CD14-positive monocyte (primary cell): ENCODE data around the gene HSPA12A. TPM values are rescaled to one million over a fixed set of nuclear protein-coding genes. Genes with fewer than 3 reads are reported as not detected.
A peak's percentile ranks its signal among the peaks of the same experiment; 100 is the strongest.

Experiments used
- DNase-seq, 3 donors: peaks; one replicate each; pipeline ENCODE4 v3.0.0-alpha.2; 2011 to 2022
- H2AFZ ChIP-seq: 2 replicates; pipeline ENCODE4 v1.6.0; 2012; ENCODE audit warnings: mild to moderate bottlenecking, low read depth, low read length, inconsistent platforms; ENCODE audit not compliant: insufficient read depth, poor library complexity, severe bottlenecking
- H3K27ac ChIP-seq, 2 donors: 1 replicate in 1 of 2; 2 replicates in 1 of 2; pipeline ENCODE4 v1.5.1; 2012 to 2013; ENCODE audit warnings: low read length in 2 of 2, control low read depth in 1 of 2, inconsistent platforms in 1 of 2, low read depth in 1 of 2, mild to moderate bottlenecking in 1 of 2
- H3K27me3 ChIP-seq, 2 donors: one replicate each; pipeline versions ENCODE4 v1.6.0 to v1.6.1; 2011 to 2013; ENCODE audit warnings: low read length in 2 of 2; ENCODE audit not compliant: control insufficient read depth in 2 of 2, insufficient read depth in 2 of 2
- H3K36me3 ChIP-seq, 2 donors: replicated peaks in 1 of 2; 1 replicate in 1 of 2; 2 replicates in 1 of 2; pipeline versions ENCODE4 v1.5.1 to v1.6.1; 2012 to 2013; ENCODE audit warnings: low read length in 2 of 2, control low read depth in 1 of 2, inconsistent platforms in 1 of 2, mild to moderate bottlenecking in 1 of 2; ENCODE audit not compliant: insufficient read depth in 2 of 2, control insufficient read depth in 1 of 2
- H3K4me1 ChIP-seq, 2 donors: 1 replicate in 1 of 2; 2 replicates in 1 of 2; pipeline versions ENCODE4 v1.5.1 to v1.6.1; 2012 to 2013; ENCODE audit warnings: low read length in 2 of 2, control low read depth in 1 of 2, inconsistent platforms in 1 of 2, mild to moderate bottlenecking in 1 of 2, moderate library complexity in 1 of 2; ENCODE audit not compliant: insufficient read depth in 2 of 2, control insufficient read depth in 1 of 2
- H3K4me2 ChIP-seq: replicated peaks from 2 replicates; pipeline ENCODE3; 2012; ENCODE audit warnings: low read length, moderate library complexity, mild to moderate bottlenecking; ENCODE audit not compliant: poor library complexity, severe bottlenecking; ENCODE audit errors: extremely low read depth
- H3K4me3 ChIP-seq, 3 experiments: fragments of 200-600 bp in 1 of 3; sonication (generic) in 1 of 3; replicated peaks in 1 of 3; 1 replicate in 2 of 3; 2 replicates in 1 of 3; pipeline ENCODE4 v1.5.1; 2011 to 2013; ENCODE audit warnings: low read length in 3 of 3, mild to moderate bottlenecking in 3 of 3, control low read depth in 2 of 3, low read depth in 2 of 3, inconsistent platforms in 1 of 3, moderate library complexity in 1 of 3
- H3K79me2 ChIP-seq: 2 replicates; pipeline ENCODE4 v1.6.0; 2012; ENCODE audit warnings: mild to moderate bottlenecking, control low read depth, inconsistent platforms, low read length, moderate library complexity; ENCODE audit not compliant: insufficient read depth
- H3K9ac ChIP-seq: 2 replicates; pipeline ENCODE4 v1.6.0; 2017; ENCODE audit warnings: low read length, mild to moderate bottlenecking; ENCODE audit not compliant: insufficient read depth, poor library complexity, severe bottlenecking
- H3K9me3 ChIP-seq, 2 donors: replicated peaks in 1 of 2; 1 replicate in 1 of 2; 2 replicates in 1 of 2; pipeline versions ENCODE4 v1.5.1 to v1.6.1; 2012 to 2013; ENCODE audit warnings: low read length in 2 of 2, control low read depth in 1 of 2; ENCODE audit not compliant: control insufficient read depth in 1 of 2, insufficient read depth in 1 of 2
- H4K20me1 ChIP-seq: 2 replicates; pipeline ENCODE4 v1.6.0; 2012; ENCODE audit warnings: mild to moderate bottlenecking, low read length, control low read depth, moderate library complexity; ENCODE audit not compliant: insufficient read depth
- H3K27ac Mint-ChIP-seq, 7 donors: one replicate each; pipeline ENCODE4 v1.8.0; 2020; ENCODE audit warnings: mild to moderate bottlenecking in 7 of 7, mixed read lengths in 7 of 7, moderate library complexity in 6 of 7, inconsistent platforms in 2 of 7
- H3K27me3 Mint-ChIP-seq, 3 donors: one replicate each; pipeline ENCODE4 v1.8.0; 2021 to 2022; ENCODE audit warnings: low read depth in 3 of 3, mild to moderate bottlenecking in 3 of 3, mixed read lengths in 3 of 3, moderate library complexity in 3 of 3, inconsistent platforms in 1 of 3
- H3K36me3 Mint-ChIP-seq, 2 donors: one replicate each; pipeline ENCODE4 v1.8.0; 2020; ENCODE audit warnings: mixed read lengths in 2 of 2, inconsistent platforms in 1 of 2, mild to moderate bottlenecking in 1 of 2
- H3K4me1 Mint-ChIP-seq: one replicate; pipeline ENCODE4 v1.8.0; 2020; ENCODE audit warnings: mild to moderate bottlenecking, mixed read lengths
- H3K4me3 Mint-ChIP-seq, 2 donors: one replicate each; pipeline ENCODE4 v1.8.0; 2020; ENCODE audit warnings: mild to moderate bottlenecking in 2 of 2, mixed read lengths in 2 of 2, moderate library complexity in 1 of 2
- H3K9me3 Mint-ChIP-seq, 7 donors: one replicate each; pipeline ENCODE4 v1.8.0; 2020 to 2022; ENCODE audit warnings: mixed read lengths in 7 of 7, mild to moderate bottlenecking in 6 of 7, moderate library complexity in 6 of 7, inconsistent platforms in 2 of 7
- WGBS: methylation state at CpG from one replicate; pipeline ENCODE4 v1.1.5; 2013; ENCODE audit warnings: missing lambda C conversion rate; ENCODE audit not compliant: insufficient coverage; 5-methylcytosine and 5-hydroxymethylcytosine counted together
- intact Hi-C, 2 donors: fragments of 100-400 bp; cut with micrococcal nuclease; formaldehyde crosslinking; loops; one replicate each; pipeline versions ENCODE4 v1.15.0 to v1.15.1; 2023
- polyA plus RNA-seq, 3 donors: library from polyadenylated mRNA; depleted of rRNA in 1 of 3; unstranded in 2 of 3; stranded (reverse) in 1 of 3; fragments of 300-500 nt in 2 of 3; fragments of >200 nt in 1 of 3; fragmentation: Illumina TruSeq in 2 of 3; gene quantifications; 1 replicate in 2 of 3; 2 replicates in 1 of 3; pipeline ENCODE4 v1.2.3, GENCODE V29; 2012 to 2021
- TF ChIP-seq, protein P1 (sequence below): fragments of 200-600 bp; IDR thresholded peaks from one replicate; pipeline ENCODE4 v1.8.0; 2022; ENCODE audit warnings: antibody characterized with exemption, mild to moderate bottlenecking

HSPA12A gene
- polyA plus RNA-seq, 3 donors = 0.01 TPM; not detected in 2

- Histone ChIP-seq H3K4me2 (peak overlapping the region; percentile 60), H3K4me3 (no peak overlapping the region), H3K36me3 (no peaks in the 10 kb centered on the region)
Measured at GRCh38 chr10:116787893-116788665, 45.7 kb upstream of the HSPA12A start.

DNA sequence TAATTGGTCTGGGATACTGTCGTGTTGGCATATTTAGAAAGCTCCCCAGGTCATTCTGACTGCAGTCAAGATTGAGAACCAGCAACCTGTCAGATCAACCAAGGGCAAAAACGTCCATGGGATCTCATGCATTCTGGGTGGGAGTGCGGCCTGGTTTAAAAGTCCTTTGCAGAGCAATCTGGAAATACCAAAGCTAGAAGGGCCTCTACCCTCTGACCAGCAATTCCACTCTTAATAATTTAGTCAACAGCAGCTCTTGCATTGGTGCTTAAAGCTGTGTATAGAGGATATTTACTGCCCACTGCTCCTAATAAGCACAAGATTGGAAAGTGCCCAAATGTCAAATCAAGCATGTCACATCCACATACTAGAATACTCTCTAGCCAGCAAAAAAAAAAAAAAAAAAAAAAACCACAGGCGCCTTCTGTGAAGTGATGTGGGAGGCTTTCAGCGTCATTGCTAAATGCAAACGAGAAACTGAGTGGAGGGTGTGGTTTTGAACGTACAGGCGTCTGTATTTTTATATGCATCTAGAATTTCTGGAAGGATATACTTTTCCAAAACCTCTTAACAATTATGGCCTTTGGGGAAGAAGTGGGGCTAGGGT lies 44.8 kb upstream of the HSPA12A start:
- DNase-seq = no peak
- Mint-ChIP-seq H3K36me3 (no peaks in the 10 kb centered on the region), H3K4me3 (peak overlapping the region in 1 of 2 donors; percentile 82), H3K27me3 (peaks cover 22 to 31% (median 23%) of the 10 kb centered on the region in 3 donors), H3K27ac (no peak overlapping the region), H3K4me1 (peaks cover 6% of the 10 kb centered on the region), H3K9me3 (peaks cover 0 to 1% (median 0%) of the 10 kb centered on the region in 7 donors)
- Histone ChIP-seq H3K27ac (no peak overlapping the region), H3K27me3 (peaks cover 0 to 6% of the 10 kb centered on the region in 2 donors), H2AFZ (peak overlapping the region; percentile 67), H3K4me1 (peaks cover 3 to 5% of the 10 kb centered on the region in 2 donors), H3K4me2 (no peak overlapping the region), H3K9me3 (no peaks in the 10 kb centered on the region), H3K9ac (no peak overlapping the region), H3K79me2 (no peaks in the 10 kb centered on the region), H4K20me1 (no peaks in the 10 kb centered on the region), H3K36me3 (no peaks in the 10 kb centered on the region), H3K4me3 (no peak overlapping the region)
- WGBS = 91% methylated on average over 1 of the region's 8 CpGs
- intact Hi-C loops = no loop called here
- TF ChIP-seq, protein P1, sequence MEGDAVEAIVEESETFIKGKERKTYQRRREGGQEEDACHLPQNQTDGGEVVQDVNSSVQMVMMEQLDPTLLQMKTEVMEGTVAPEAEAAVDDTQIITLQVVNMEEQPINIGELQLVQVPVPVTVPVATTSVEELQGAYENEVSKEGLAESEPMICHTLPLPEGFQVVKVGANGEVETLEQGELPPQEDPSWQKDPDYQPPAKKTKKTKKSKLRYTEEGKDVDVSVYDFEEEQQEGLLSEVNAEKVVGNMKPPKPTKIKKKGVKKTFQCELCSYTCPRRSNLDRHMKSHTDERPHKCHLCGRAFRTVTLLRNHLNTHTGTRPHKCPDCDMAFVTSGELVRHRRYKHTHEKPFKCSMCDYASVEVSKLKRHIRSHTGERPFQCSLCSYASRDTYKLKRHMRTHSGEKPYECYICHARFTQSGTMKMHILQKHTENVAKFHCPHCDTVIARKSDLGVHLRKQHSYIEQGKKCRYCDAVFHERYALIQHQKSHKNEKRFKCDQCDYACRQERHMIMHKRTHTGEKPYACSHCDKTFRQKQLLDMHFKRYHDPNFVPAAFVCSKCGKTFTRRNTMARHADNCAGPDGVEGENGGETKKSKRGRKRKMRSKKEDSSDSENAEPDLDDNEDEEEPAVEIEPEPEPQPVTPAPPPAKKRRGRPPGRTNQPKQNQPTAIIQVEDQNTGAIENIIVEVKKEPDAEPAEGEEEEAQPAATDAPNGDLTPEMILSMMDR = no peak

More at GRCh38 chr10:116787893-116788665, 45.7 kb upstream of the HSPA12A start:
- Mint-ChIP-seq H3K9me3 (peaks cover 0 to 2% (median 0%) of the 10 kb centered on the region in 7 donors), H3K27ac (no peak overlapping the region), H3K36me3 (no peaks in the 10 kb centered on the region), H3K4me1 (peaks cover 6% of the 10 kb centered on the region), H3K27me3 (peaks cover 23 to 39% (median 30%) of the 10 kb centered on the region in 3 donors), H3K4me3 (peak overlapping the region; percentile 31 to 82)
- 0% methylated on average over 20 of the region's 29 CpGs for WGBS
- TF ChIP-seq, protein P1 = peak; percentile 99
- Histone ChIP-seq H3K9ac (no peak overlapping the region), H3K27ac (no peak overlapping the region), H3K9me3 (no peaks in the 10 kb centered on the region), H2AFZ (peak overlapping the region; percentile 67), H3K79me2 (no peaks in the 10 kb centered on the region), H3K4me1 (peaks cover 3 to 5% of the 10 kb centered on the region in 2 donors), H3K27me3 (peaks cover 0 to 6% of the 10 kb centered on the region in 2 donors), H4K20me1 (no peaks in the 10 kb centered on the region)
- intact Hi-C loops = no loop called here
- DNase-seq = peak; percentile 20 to 41 (median 27)
